ENCODE results near the gene CORO7.

GRCh38 chr16:4442371-4442770, 26.0 kb upstream of the CORO7 start:
- TF ChIP-seq CTCF (IDR thresholded peaks at IDR 0.05; ENCODE audit: low read depth, low read length, poor library complexity, severe bottlenecking) = no peak
- no peak for TF ChIP-seq EZH2phosphoT487 (IDR thresholded peaks at IDR 0.05; ENCODE audit: borderline replicate concordance, low read length)

Data from DOHH2 (cell line).